ENCODE measurements around the gene SLC12A4. TPM values are rescaled to one million over a fixed set of nuclear protein-coding genes. Genes with fewer than 3 reads are reported as not detected.

Gene SLC12A4
- total and polyA plus RNA-seq, 9 donors, result 27.7 to 85.6 (median 48.7) TPM

DNA sequence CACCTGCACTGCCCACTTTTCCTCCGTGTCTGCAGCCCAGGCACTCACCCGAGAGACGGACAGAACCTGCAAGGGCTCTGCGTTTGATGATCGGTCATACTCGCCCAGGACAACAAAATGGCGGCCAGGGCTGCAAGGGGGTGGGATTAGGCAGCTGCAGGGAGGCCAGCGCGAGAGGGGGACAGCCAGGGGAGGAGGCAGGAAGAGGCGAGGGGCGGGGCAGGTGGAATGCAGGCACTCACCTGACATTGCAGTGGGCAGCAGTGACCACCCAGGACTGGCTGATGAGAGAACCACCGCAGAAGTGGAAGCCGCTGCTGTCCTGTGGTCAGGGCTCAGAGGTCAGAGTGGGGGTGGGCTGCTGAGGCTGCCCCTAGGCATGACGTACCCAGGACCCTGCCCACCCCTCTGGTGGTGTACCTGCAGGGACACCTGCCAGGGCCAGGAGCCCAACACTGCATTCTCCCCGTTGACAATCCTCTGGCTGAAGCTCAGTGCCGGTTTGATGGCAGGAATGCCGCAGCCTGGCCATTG, 37.7 kb downstream of the SLC12A4 start:
- H3K4me1 ChIP-seq (ENCODE audit: insufficient read depth), result peaks cover 7% of the 10 kb centered on the region
- intact Hi-C loops (cut with DNase I), result loop anchor here in 2 of 4 donors (5.0 to 10.0 kb wide), 2 partner anchors 253 to 266 kb away; partner anchors contain the start of genes ACD (in 1 of the 2), C16orf86 (in 1 of the 2), ENKD1 (in 1 of the 2) and PARD6A (in 1 of the 2)

DNA sequence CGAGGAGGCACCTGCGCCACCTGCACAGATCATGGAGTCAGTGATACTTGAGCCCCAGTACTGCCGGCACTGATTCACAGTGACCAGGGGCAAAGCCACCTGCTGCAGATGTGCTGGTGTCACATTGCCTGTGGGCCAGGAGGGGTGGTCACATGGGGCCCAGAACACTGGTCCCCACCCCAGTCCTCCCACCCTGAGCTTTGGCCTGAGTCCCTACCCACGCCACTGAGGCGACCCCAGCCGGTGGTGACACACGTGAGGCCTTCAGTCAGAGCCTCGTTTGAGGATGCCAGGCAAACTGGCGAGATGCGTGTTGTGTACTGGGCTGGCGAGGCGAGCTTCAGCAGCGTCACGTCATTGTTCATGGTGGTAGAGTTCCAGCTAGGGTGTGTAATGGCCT, 38.2 kb downstream of the SLC12A4 start:
- 90 to 96% (median 91%) methylated on average over 9 to 14 of the region's 14 CpGs for whole genome bisulfite sequencing, 3 donors
- no peaks in the 10 kb centered on the region for H3K36me3 ChIP-seq
- H3K27ac ChIP-seq, result no peak overlapping the region
- H3K4me1 ChIP-seq (ENCODE audit: insufficient read depth), result peaks cover 9% of the 10 kb centered on the region
- H3K9me3 ChIP-seq, result no peaks in the 10 kb centered on the region
- no peak overlapping the region for H3K4me3 ChIP-seq
- H3K27me3 ChIP-seq, result no peaks in the 10 kb centered on the region
- TF ChIP-seq EP300 (IDR thresholded peaks at IDR 0.05) (no peak), POLR2A (IDR thresholded peaks at IDR 0.05) (no peak)
- TF ChIP-seq, protein P1, sequence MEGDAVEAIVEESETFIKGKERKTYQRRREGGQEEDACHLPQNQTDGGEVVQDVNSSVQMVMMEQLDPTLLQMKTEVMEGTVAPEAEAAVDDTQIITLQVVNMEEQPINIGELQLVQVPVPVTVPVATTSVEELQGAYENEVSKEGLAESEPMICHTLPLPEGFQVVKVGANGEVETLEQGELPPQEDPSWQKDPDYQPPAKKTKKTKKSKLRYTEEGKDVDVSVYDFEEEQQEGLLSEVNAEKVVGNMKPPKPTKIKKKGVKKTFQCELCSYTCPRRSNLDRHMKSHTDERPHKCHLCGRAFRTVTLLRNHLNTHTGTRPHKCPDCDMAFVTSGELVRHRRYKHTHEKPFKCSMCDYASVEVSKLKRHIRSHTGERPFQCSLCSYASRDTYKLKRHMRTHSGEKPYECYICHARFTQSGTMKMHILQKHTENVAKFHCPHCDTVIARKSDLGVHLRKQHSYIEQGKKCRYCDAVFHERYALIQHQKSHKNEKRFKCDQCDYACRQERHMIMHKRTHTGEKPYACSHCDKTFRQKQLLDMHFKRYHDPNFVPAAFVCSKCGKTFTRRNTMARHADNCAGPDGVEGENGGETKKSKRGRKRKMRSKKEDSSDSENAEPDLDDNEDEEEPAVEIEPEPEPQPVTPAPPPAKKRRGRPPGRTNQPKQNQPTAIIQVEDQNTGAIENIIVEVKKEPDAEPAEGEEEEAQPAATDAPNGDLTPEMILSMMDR (IDR thresholded peaks at IDR 0.05), result no peak
- intact Hi-C loops (cut with DNase I), result loop anchor here in 2 of 4 donors (5.0 to 10.0 kb wide), 2 partner anchors 253 to 265 kb away; partner anchors contain the start of genes ACD (in 1 of the 2), C16orf86 (in 1 of the 2), ENKD1 (in 1 of the 2) and PARD6A (in 1 of the 2)
- peak in 1 of 5 donors; percentile 9 for DNase-seq

More for the DNA sequence above, 37.7 kb downstream of the SLC12A4 start:
- TF ChIP-seq, protein P1 (IDR thresholded peaks at IDR 0.05), result no peak
- no peak for TF ChIP-seq EP300 (IDR thresholded peaks at IDR 0.05)
- no peak for TF ChIP-seq POLR2A (IDR thresholded peaks at IDR 0.05)
- Histone ChIP-seq H3K27me3 (no peaks in the 10 kb centered on the region), H3K36me3 (no peaks in the 10 kb centered on the region), H3K27ac (peak overlapping the region in 1 of 2 donors; percentile 40), H3K4me3 (no peak overlapping the region), H3K9me3 (no peaks in the 10 kb centered on the region)
- DNase-seq, result peak in 1 of 5 donors; percentile 27
- 85 to 92% (median 88%) methylated on average over 17 of the region's 17 CpGs for WGBS, 3 donors

DNA sequence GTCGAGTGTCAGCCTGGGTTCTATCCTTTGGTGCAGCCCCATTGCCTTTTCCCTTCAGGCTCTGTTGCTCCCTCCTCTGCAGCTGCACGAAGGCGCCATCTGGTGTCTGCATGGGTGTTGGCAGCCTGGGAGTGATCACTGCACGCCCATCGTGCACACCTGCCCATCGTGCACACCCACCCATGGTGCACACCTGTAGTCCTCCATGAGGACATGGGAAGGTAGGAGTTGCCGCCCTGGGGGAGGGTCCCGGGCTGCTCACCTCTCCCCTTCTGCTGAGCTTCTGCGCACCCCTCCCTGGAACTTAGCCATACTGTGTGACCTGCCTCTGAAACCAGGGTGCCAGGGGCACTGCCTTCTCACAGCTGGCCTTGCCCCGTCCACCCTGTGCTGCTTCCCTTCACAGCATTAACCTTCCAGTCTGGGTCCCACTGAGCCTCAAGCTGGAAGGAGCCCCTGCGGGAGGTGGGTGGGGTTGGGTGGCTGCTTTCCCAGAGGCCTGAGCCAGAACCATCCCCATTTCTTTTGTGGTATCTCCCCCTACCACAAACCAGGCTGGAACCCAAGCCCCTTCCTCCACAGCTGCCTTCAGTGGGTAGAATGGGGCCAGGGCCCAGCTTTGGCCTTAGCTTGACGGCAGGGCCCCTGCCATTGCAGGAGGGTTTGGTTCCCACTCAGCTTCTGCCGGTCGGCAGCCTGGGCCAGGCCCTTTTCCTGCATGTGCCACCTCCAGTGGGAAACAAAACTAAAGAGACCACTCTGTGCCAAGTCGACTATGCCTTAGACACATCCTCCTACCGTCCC, 39.7 kb downstream of the SLC12A4 start:
- Histone ChIP-seq H3K4me1 (ENCODE audit: insufficient read depth) (peaks cover 7% of the 10 kb centered on the region), H3K4me3 (no peak overlapping the region), H3K27me3 (no peaks in the 10 kb centered on the region), H3K36me3 (no peaks in the 10 kb centered on the region), H3K9me3 (no peaks in the 10 kb centered on the region), H3K27ac (no peak overlapping the region)
- peak; percentile 60 to 80 (median 75) for DNase-seq
- whole genome bisulfite sequencing, 3 donors, result 48 to 53% (median 49%) methylated on average over 16 of the region's 16 CpGs
- intact Hi-C loops (cut with DNase I), result loop anchor here in 3 of 4 donors (5.0 kb wide), 3 partner anchors 46 to 406 kb away; partner anchors contain the start of gene NRN1L (in 3 of the 3)
- TF ChIP-seq, protein P1 (IDR thresholded peaks at IDR 0.05), result peak; percentile 64 to 74 (median 70)
- TF ChIP-seq EP300 (IDR thresholded peaks at IDR 0.05) (no peak), POLR2A (IDR thresholded peaks at IDR 0.05) (no peak)

DNA sequence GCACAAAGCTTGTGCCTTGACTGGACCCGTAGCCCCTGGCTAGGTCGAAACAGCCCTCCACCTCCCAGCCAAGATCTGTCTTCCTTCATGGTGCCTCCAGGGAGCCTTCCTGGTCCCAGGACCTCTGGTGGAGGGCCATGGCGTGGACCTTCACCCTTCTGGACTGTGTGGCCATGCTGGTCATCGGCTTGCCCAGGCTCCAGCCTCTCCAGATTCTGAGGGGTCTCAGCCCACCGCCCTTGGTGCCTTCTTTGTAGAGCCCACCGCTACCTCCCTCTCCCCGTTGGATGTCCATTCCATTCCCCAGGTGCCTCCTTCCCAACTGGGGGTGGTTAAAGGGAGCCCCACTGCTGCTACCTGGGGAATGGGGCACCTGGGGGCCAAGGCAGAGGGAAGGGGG, 40.3 kb downstream of the SLC12A4 start:
- 73 to 81% (median 78%) methylated on average over 7 of the region's 7 CpGs for WGBS, 3 donors
- TF ChIP-seq, protein P1 (IDR thresholded peaks at IDR 0.05), result no peak
- no peak for TF ChIP-seq POLR2A (IDR thresholded peaks at IDR 0.05)
- no peak for TF ChIP-seq EP300 (IDR thresholded peaks at IDR 0.05)

More for the DNA sequence above, 40.3 kb downstream of the SLC12A4 start:
- H3K27me3 ChIP-seq, result no peaks in the 10 kb centered on the region
- H3K9me3 ChIP-seq, result no peaks in the 10 kb centered on the region
- H3K27ac ChIP-seq, result no peak overlapping the region
- no peak overlapping the region for H3K4me3 ChIP-seq
- no peaks in the 10 kb centered on the region for H3K36me3 ChIP-seq
- H3K4me1 ChIP-seq (ENCODE audit: insufficient read depth), result peaks cover 7% of the 10 kb centered on the region
- DNase-seq, result no peak
- intact Hi-C loops (cut with DNase I), result loop anchor here in 3 of 4 donors (5.0 kb wide), 3 partner anchors 46 to 406 kb away; partner anchors contain the start of gene NRN1L (in 3 of the 3)
